Measurements from ENCODE around the gene KATNB1.
"Not testable (repeated sequence)": the region's sequence is repeated elsewhere in the genome, so short reads cannot be mapped to it uniquely, and the experiment has no call there.

The KATNB1 gene

DNA sequence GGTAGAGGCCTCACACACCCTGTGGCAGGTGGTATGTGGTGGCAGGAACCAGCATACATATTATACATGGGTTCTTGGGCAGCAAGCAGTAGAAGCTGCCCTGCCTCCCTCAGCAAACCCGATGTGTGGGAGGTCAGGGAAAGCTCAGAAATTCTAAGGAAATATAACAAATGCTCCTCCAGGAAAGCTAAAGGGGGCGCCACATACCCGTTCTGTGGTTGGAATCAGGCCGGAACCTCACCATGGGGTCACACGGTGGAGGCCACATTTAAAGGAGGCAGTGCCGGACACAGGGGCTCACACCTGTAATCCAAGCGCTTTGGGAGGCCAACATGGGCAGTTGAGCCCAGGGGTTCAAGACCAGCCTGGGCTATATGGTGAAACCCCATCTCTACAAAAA, 12.4 kb upstream of the KATNB1 start:
- Histone ChIP-seq H3K27ac (no peak overlapping the region), H3K4me3 (no peak overlapping the region)

GRCh38 chr16:57724531-57724930, 11.0 kb upstream of the KATNB1 start:
- H3K27ac ChIP-seq = no peak overlapping the region
- H3K4me3 ChIP-seq = no peak overlapping the region

- Histone ChIP-seq H3K4me3 (no peak overlapping the region), H3K27ac (no peak overlapping the region)
Measured at GRCh38 chr16:57725151-57725550, 10.4 kb upstream of the KATNB1 start.

DNA sequence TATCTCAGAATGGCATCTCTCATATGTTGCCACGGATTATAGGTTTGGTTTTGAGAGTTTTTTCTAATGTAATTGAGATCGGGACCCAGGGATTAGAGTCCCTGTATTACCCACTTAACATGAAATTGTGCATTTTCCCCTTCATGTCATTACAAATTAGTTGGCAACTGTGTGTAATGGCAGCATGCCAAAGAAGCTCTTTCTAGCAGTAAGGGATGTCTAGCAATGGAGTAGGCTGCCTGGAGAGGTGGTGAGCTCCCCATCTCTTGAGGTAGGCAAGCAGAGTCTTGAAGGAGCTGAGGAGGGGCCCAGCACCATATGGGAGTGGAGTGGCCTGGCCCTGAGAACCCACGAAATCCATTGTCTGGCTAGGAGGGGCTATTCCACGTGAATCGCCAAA, 10.0 kb upstream of the KATNB1 start:
- no peak overlapping the region for H3K27ac ChIP-seq

DNA sequence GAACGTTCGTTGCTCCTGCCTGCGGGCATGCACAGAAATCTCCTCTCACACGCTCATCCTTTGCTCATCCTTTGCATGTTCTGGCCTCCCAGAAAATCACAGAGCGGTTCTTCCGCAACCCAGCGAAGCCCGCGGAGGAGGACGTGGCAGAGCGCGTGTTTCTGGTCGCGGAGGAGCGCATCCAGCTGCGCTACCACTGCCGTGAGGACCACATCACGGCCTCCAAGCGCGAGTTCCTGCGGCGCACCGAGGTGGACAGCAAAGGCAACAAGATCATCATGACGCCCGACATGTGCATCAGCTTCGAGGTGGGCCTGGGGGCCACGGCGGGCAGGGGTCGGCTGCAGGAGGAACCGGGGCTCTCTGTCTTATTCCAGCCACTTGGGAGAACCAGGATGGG, 9.6 kb upstream of the KATNB1 start:
- Histone ChIP-seq H3K4me3 (no peak overlapping the region), H3K27ac (no peak overlapping the region)

More for the DNA sequence above, 10.0 kb upstream of the KATNB1 start:
- no peak overlapping the region for H3K4me3 ChIP-seq

DNA sequence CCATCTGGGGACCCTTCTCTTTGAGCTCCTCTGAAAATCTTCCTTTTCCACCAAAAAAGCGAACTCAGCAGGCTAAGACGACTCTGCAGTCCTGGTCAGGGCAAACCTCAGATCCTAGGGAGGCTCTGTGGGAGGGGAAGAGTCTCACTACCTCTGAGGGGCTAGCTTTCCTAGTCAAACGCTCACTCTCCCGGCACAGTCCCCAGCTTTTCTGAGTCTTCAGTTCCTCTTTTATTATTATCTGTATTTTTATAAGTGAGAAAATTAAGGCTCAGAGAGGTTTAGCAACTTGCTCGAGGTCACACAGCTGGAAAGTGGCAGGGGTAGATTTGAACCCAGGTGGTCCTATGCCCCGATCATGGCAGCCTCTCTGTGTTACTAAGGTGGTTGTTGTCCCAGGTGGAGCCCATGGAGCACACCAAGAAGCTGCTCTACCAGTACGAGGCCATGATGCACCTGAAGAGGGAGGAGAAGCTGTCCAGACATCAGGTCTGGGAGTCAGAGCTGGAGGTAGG, 9.1 kb upstream of the KATNB1 start:
- no peak overlapping the region for H3K4me3 ChIP-seq
- H3K27ac ChIP-seq = no peak overlapping the region

GRCh38 chr16:57727610-57728009, 8.0 kb upstream of the KATNB1 start:
- no peak overlapping the region for H3K4me3 ChIP-seq
- no peak overlapping the region for H3K27ac ChIP-seq

GRCh38 chr16:57728336-57729181, 7.0 kb upstream of the KATNB1 start:
- Histone ChIP-seq H3K27ac (no peak overlapping the region), H3K4me3 (no peak overlapping the region)

DNA sequence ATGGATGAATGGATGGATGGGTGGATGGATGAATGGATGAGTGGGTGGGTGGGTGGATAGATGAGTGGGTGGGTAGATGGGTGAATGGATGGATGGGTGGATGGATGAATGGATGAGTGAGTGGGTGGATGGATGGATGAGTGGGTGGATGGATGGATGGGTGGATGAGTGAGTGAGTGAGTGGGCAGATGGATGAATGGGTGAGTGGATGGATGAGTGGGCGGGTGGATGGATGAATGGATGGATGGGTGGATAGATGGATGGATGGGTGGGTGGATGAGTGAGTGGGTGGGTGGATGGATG, 6.4 kb upstream of the KATNB1 start:
- no peak overlapping the region for H3K27ac ChIP-seq
- H3K4me3 ChIP-seq = no peak overlapping the region

GRCh38 chr16:57729852-57730251, 5.7 kb upstream of the KATNB1 start:
- not testable (repeated sequence) for H3K27ac ChIP-seq, H3K4me3 ChIP-seq

DNA sequence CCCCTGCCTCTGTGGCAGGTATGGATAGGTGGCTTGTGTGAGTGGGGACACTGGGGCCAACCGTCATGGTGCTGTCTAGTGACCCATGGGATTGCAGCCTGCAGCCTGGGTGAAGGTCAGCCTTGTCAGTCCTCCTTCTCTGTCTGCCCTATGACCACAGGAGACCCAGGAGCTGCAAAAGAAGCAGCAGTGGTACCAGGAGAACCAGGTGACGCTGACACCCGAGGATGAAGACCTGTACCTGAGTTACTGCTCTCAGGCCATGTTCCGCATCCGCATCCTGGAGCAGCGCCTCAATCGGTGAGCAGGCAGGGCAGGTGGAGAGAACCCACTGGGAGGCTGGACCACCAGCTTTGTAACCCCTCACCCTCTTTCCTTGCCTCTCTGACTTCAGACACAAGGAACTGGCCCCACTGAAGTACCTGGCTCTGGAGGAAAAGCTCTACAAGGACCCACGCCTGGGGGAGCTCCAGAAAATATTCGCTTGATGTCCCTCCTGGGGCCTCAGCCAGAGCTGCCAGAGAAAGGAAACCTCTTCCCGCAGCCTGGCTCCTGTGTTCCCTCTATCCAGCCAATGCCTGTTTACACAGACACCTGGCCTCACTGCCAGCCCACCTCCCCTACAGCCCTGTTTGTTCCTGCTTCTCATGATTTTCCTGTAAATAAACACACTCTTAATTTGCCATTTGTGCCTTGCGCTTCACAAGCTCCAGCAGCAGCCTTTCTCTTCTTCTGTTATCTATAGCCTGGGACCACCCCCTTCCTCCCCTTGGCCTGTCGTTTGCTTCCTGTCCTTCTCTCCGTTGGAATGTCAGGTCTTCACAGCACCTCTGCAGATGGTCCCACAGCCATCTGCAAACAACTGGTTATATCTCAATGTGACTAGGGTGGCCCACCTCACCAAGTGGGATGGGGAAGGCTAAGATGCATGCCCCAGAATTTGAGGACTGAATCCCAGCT, 4.5 kb upstream of the KATNB1 start:
- Histone ChIP-seq H3K27ac (no peak overlapping the region), H3K4me3 (no peak overlapping the region)

DNA sequence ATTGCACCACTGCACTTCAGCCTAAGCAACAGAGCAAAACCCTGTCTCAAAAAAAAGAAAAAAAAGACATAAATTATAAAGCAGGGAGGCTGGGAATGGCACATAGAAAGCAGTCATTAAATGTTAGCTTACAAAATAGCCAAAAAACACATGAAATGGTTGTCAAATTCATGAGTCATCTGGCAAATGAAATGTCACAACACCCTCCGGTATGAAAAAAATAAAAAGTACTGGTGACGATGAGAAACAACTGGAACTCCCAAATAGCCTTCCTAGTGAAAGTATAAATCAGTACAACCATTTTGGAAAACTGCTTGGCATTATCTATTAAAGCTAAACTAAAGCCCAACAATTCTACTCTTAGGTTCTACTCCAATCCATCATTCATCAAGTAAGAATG, 3.5 kb upstream of the KATNB1 start:
- peak overlapping the region in 1 of 21 experiments; percentile 23 for H3K27ac ChIP-seq

DNA sequence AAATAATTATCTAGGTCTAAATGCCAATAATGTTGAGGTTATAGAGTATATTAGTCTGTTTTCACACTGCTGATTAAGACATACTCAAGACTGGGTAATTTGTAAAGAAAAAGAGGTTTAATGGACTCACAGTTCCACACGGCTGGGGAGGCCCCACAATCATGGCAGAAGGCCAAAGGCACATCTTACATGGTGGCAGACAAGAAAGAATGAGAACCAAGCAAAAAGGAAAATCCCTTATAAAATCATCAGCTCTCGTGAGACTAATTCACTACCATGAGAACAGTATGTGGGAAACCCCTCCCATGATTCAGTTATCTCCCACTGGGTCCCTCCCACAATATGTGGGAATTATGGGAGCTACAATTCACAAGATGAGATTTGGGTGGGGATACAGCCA, 2.9 kb upstream of the KATNB1 start:
- Histone ChIP-seq H3K4me3 (no peak overlapping the region), H3K27ac (peak overlapping the region in 1 of 21 experiments; percentile 23)

More for the DNA sequence above, 3.5 kb upstream of the KATNB1 start:
- no peak overlapping the region for H3K4me3 ChIP-seq

- peak overlapping the region; percentile 6 to 98 (median 91) for H3K27ac ChIP-seq
- H3K4me3 ChIP-seq = peak overlapping the region; percentile 40 to 97 (median 80)
Measured at GRCh38 chr16:57734308-57734924, 1.2 kb upstream of the KATNB1 start.

- H3K4me3 ChIP-seq = peak overlapping the region; percentile 65 to 97 (median 82)
- H3K27ac ChIP-seq = peak overlapping the region; percentile 6 to 98 (median 91)
Measured at GRCh38 chr16:57734925-57735754, 430 bp upstream of the KATNB1 start.

- peak overlapping the region; percentile 58 to 97 (median 80) for H3K4me3 ChIP-seq
- H3K27ac ChIP-seq = peak overlapping the region; percentile 48 to 96 (median 80)
Measured at GRCh38 chr16:57736419-57737351, 1.1 kb downstream of the KATNB1 start.

DNA sequence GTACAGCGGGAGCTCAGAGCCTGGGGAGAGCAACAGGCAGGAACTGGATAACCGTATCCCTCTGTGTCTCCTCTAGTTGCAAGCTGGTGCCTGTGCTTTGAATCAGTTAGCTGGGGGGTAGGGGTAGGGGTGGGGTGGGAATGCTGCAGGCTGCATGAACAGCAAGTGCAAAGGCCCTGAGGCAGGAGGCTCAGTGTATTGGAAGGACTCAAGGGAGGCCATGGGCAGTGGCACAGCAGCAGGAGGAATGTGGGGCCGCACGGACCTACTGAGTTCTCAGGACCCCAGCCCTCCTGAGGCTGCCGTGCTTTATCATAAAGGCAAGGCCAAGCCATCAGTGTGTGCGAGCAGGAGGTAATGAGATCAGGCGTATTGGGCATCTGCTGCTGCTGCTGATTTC, 3.3 kb downstream of the KATNB1 start:
- Histone ChIP-seq H3K4me3 (no peak overlapping the region), H3K27ac (no peak overlapping the region)

DNA sequence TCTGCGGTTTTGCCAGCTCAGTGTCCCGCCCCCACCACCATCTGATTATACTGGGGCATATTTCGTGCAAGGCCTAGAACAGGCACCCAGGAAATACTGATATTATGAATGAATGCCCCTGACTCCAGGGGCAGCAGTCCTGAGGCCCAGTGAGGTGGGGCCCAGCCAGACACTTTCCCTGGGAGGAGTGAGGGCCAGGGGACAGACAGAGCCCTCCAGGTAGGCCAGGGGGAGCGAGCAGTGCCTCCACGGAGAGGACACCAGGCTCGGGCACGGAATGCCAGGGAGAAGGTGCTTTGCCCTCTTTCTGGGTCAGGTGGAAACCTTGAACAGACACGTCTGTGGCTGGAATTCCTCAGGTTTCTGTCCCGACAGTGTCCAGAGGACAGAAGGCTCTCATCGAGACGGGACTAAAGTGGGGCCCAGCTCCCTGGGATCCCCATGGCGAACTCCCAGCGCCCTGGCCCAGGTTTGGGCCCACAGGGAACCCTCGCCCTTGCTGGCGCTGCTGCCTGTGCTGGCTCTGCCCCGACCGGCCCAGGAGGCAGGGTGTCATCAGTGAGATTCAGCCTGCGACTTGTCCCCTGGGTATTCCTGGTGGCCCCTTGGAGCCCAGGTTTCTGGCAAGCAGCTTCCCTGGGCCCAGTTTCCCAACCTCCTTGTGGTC, 4.3 kb downstream of the KATNB1 start:
- H3K27ac ChIP-seq = peak overlapping the region in 20 of 21 experiments; percentile 7 to 91 (median 66)
- no peak overlapping the region for H3K4me3 ChIP-seq
